SK-N-SH (cell line): ENCODE measurements around the gene KCNMB1. TPM values are rescaled to one million over a fixed set of nuclear protein-coding genes. Genes with fewer than 3 reads are reported as not detected.

Experiments used
- CTCF ChIA-PET: fragments of 300-600, 350-600 bp; formaldehyde crosslinking; extraction: SDS; loops from one replicate; lab custom pipeline; 2021; lab: Yijun Ruan, JAX
- POLR2A ChIA-PET: fragments of 350-600 bp; sonication (Branson Sonifier 250); formaldehyde crosslinking; extraction: SDS; loops from one replicate; lab custom pipeline; 2020; ENCODE audit warnings: antibody characterized with exemption, inconsistent platforms; lab: Yijun Ruan, JAX
- DNase-seq: peaks from one replicate; pipeline ENCODE4 v3.0.0; 2012
- H2AFZ ChIP-seq: fragments of 200-600 bp; sonication (generic); 2 replicates; pipeline ENCODE4 v1.8.1; 2016; ENCODE audit warnings: antibody characterized with exemption, mild to moderate bottlenecking, low read depth
- H3F3A ChIP-seq: fragments of 200-600 bp; sonication (generic); replicated peaks from 2 replicates; pipeline ENCODE3; 2016; ENCODE audit warnings: antibody characterized with exemption, mild to moderate bottlenecking; ENCODE audit not compliant: insufficient read depth
- H3K27ac ChIP-seq, 2 experiments: fragments of 200-500 bp in 1 of 2; fragments of 200-600 bp in 1 of 2; sonication (Bioruptor generic) in 1 of 2; sonication (generic), shearing (Covaris generic) in 1 of 2; 2 replicates each; pipeline versions ENCODE4 v1.5.1 to v1.6.1; 2014 to 2016; ENCODE audit warnings: low read depth in 2 of 2, inconsistent platforms in 1 of 2, low read length in 1 of 2, mild to moderate bottlenecking in 1 of 2, mixed read lengths in 1 of 2
- H3K27me3 ChIP-seq: fragments of 200-600 bp; sonication (generic), shearing (Covaris generic); 2 replicates; pipeline ENCODE4 v1.6.1; 2016; ENCODE audit warnings: mixed run types; ENCODE audit not compliant: insufficient read depth
- H3K36me3 ChIP-seq, 2 experiments: fragments of 200-500 bp in 1 of 2; fragments of 200-600 bp in 1 of 2; sonication (Bioruptor generic) in 1 of 2; sonication (generic) in 1 of 2; replicated peaks in 1 of 2; 2 replicates each; pipeline versions ENCODE3 to v1.5.1; 2014 to 2016; ENCODE audit warnings: low read length in 1 of 2, mild to moderate bottlenecking in 1 of 2; ENCODE audit not compliant: insufficient read depth in 2 of 2, control insufficient read depth in 1 of 2
- H3K4me1 ChIP-seq, 2 experiments: fragments of 200-500 bp in 1 of 2; fragments of 200-600 bp in 1 of 2; sonication (Bioruptor generic) in 1 of 2; sonication (generic), shearing (Covaris generic) in 1 of 2; 2 replicates each; pipeline versions ENCODE4 v1.5.1 to v1.6.1; 2014 to 2016; ENCODE audit warnings: low read depth in 1 of 2, low read length in 1 of 2, mixed run types in 1 of 2; ENCODE audit not compliant: insufficient read depth in 2 of 2, control insufficient read depth in 1 of 2
- H3K4me2 ChIP-seq: fragments of 200-600 bp; sonication (generic), shearing (Covaris generic); 2 replicates; pipeline ENCODE4 v1.6.1; 2017; ENCODE audit warnings: mixed run types
- H3K4me3 ChIP-seq, 2 experiments: fragments of 200-500 bp in 1 of 2; fragments of 200-600 bp in 1 of 2; sonication (Bioruptor generic) in 1 of 2; sonication (generic), shearing (Covaris generic) in 1 of 2; 2 replicates each; pipeline versions ENCODE4 v1.5.1 to v1.8.1; 2014 to 2016; ENCODE audit warnings: low read depth in 2 of 2, inconsistent platforms in 1 of 2, low read length in 1 of 2, mild to moderate bottlenecking in 1 of 2, mixed read lengths in 1 of 2, moderate library complexity in 1 of 2
- H3K79me2 ChIP-seq: fragments of 200-600 bp; sonication (generic); 2 replicates; pipeline ENCODE4 v1.8.1; 2017; ENCODE audit warnings: mild to moderate bottlenecking; ENCODE audit not compliant: insufficient read depth
- H3K9ac ChIP-seq: fragments of 200-600 bp; sonication (generic); 2 replicates; pipeline ENCODE4 v1.6.1; 2017; ENCODE audit warnings: mixed run types
- H3K9me2 ChIP-seq: fragments of 200-600 bp; sonication (generic); 2 replicates; pipeline ENCODE4 v1.6.1; 2017; ENCODE audit warnings: mixed run types
- H3K9me3 ChIP-seq: fragments of 200-600 bp; sonication (generic); 2 replicates; pipeline ENCODE4 v1.6.1; 2017; ENCODE audit warnings: mixed run types, mild to moderate bottlenecking, moderate library complexity
- H4K20me1 ChIP-seq: fragments of 200-600 bp; sonication (generic); 2 replicates; pipeline ENCODE4 v1.6.1; 2017; ENCODE audit warnings: mild to moderate bottlenecking, mixed run types; ENCODE audit not compliant: insufficient read depth
- CHD2 ChIP-seq: fragments of 150-350 bp; IDR thresholded peaks from 2 replicates; pipeline ENCODE4 v1.6.1; 2018; ENCODE audit warnings: low read length; ENCODE audit not compliant: partially characterized antibody
- EP300 ChIP-seq, 2 experiments: IDR thresholded peaks; 2 replicates each; pipeline versions ENCODE4 v1.4.0 to v1.6.1; 2012; ENCODE audit warnings: borderline replicate concordance in 1 of 2, low read depth in 1 of 2, low read length in 1 of 2
- EZH2phosphoT487 ChIP-seq: fragments of 200-600 bp; sonication (generic); IDR thresholded peaks from 2 replicates; pipeline ENCODE4 v1.6.1; 2017; ENCODE audit warnings: low read depth, mixed run types, mild to moderate bottlenecking, antibody characterized with exemption, moderate library complexity, borderline replicate concordance
- GATA2 ChIP-seq: sonication (generic); formaldehyde crosslinking; IDR thresholded peaks from 2 replicates; pipeline ENCODE4 v1.5.0; 2020; ENCODE audit warnings: mild to moderate bottlenecking, missing genetic modification reagents
- IRF3 ChIP-seq: fragments of 150-350 bp; IDR thresholded peaks from 2 replicates; pipeline ENCODE4 v1.6.1; 2016; ENCODE audit warnings: mild to moderate bottlenecking, low read depth, low read length
- MAX ChIP-seq: IDR thresholded peaks from 2 replicates; pipeline ENCODE4 v1.4.0; 2012; ENCODE audit warnings: low read depth
- MXI1 ChIP-seq: IDR thresholded peaks from 2 replicates; pipeline ENCODE4 v1.6.1; 2012; ENCODE audit warnings: mild to moderate bottlenecking, low read depth, low read length, improper control_type of control experiment
- NRF1 ChIP-seq: IDR thresholded peaks from 2 replicates; pipeline ENCODE4 v1.6.1; 2012; ENCODE audit warnings: low read depth, mild to moderate bottlenecking, low read length
- RAD21 ChIP-seq: IDR thresholded peaks from 2 replicates; pipeline ENCODE4 v1.6.1; 2012; ENCODE audit warnings: mild to moderate bottlenecking, low read length
- RCOR1 ChIP-seq: fragments of 150-350 bp; IDR thresholded peaks from 2 replicates; pipeline ENCODE4 v1.6.1; 2017; ENCODE audit warnings: antibody characterized with exemption, low read length
- REST ChIP-seq: IDR thresholded peaks from 2 replicates; pipeline ENCODE4 v1.6.1; 2012; ENCODE audit warnings: mild to moderate bottlenecking, low read depth, low read length, moderate library complexity
- RXRA ChIP-seq: IDR thresholded peaks from 2 replicates; pipeline ENCODE4 v1.4.0; 2012; ENCODE audit warnings: low read depth, mild to moderate bottlenecking, borderline replicate concordance
- SMC3 ChIP-seq: IDR thresholded peaks from 2 replicates; pipeline ENCODE4 v1.6.1; 2012; ENCODE audit warnings: low read depth, low read length, improper control_type of control experiment
- TEAD4 ChIP-seq: IDR thresholded peaks from 2 replicates; pipeline ENCODE4 v1.4.0; 2012; ENCODE audit warnings: mild to moderate bottlenecking, borderline replicate concordance; ENCODE audit not compliant: insufficient read depth
- USF1 ChIP-seq: IDR thresholded peaks from 2 replicates; pipeline ENCODE4 v1.4.0; 2012; ENCODE audit warnings: low read depth, borderline replicate concordance
- YY1 ChIP-seq: IDR thresholded peaks from 2 replicates; pipeline ENCODE4 v1.4.0; 2012; ENCODE audit warnings: low read depth, mild to moderate bottlenecking
- WGBS: methylation state at CpG from one replicate; pipeline ENCODE4 v1.1.6; 2017; ENCODE audit warnings: low lambda C conversion rate; 5-methylcytosine and 5-hydroxymethylcytosine counted together
- polyA plus RNA-seq, 3 experiments: library from polyadenylated mRNA; depleted of rRNA; stranded (reverse); fragments of >200 nt; gene quantifications; 2 replicates each; pipeline ENCODE4 v1.2.3, GENCODE V29; 2012

Gene KCNMB1
- polyA plus RNA-seq, 1 of the 3 experiments (the other 2 are of a cell fraction) = not detected

- no peak for TF ChIP-seq RAD21
- TF ChIP-seq MAX = no peak
- TF ChIP-seq CHD2 = no peak
- TF ChIP-seq NRF1 = no peak
- TF ChIP-seq, all 33 proteins: peak for 0
These were observed 46.9 kb downstream of the KCNMB1 start (continued) for GRCh38 chr5:170342153-170342725.

- no peak overlapping the region for H2AFZ ChIP-seq
- H3K27me3 ChIP-seq = no peaks in the 10 kb centered on the region; the same call in 1 of the 2 replicates
- 66% methylated on average over 7 of the region's 9 CpGs for WGBS
- no peak for DNase-seq
- no peaks in the 10 kb centered on the region for H3F3A ChIP-seq
- TF ChIP-seq USF1 (no peak), SMC3 (no peak), EZH2phosphoT487 (no peak), IRF3 (no peak), YY1 (no peak), TEAD4 (no peak), GATA2 (no peak), REST (no peak), RCOR1 (no peak), CHD2 (no peak), RXRA (no peak), MAX (no peak), MXI1 (no peak), EP300 (IDR thresholded peaks at IDR 0.05; ENCODE audit: borderline replicate concordance in 1 of 2, low read depth in 1 of 2, low read length in 1 of 2) (no peak), NRF1 (no peak)
- no peaks in the 10 kb centered on the region for H3K4me1 ChIP-seq
- no peaks in the 10 kb centered on the region for H3K79me2 ChIP-seq
- no peak overlapping the region for H3K4me3 ChIP-seq
- H3K36me3 ChIP-seq = no peaks in the 10 kb centered on the region
- H3K9ac ChIP-seq = no peak overlapping the region
- no peaks in the 10 kb centered on the region for H3K9me2 ChIP-seq
- H3K4me2 ChIP-seq = no peak overlapping the region
- H3K9me3 ChIP-seq = no peaks in the 10 kb centered on the region
- CTCF ChIA-PET = interaction anchor here (0.5 to 2.2 kb wide), 2 partner anchors 80 to 1715 kb away, joined by 3 to 6 read pairs; no protein-coding TSS in a partner anchor
- POLR2A ChIA-PET = no interaction called here
- no peak overlapping the region for H3K27ac ChIP-seq
- no peaks in the 10 kb centered on the region for H4K20me1 ChIP-seq
These were observed 47.6 kb downstream of the KCNMB1 start for GRCh38 chr5:170341545-170341944.
